ENCODE measurements around the gene DNAJC27. TPM values are rescaled to one million over a fixed set of nuclear protein-coding genes. Genes with fewer than 3 reads are reported as not detected.

The DNAJC27 gene
- total and polyA plus RNA-seq, 2 donors (not counting 1 experiment from before 2014, with no cell fraction given), result 6.0 to 16.6 TPM

DNA sequence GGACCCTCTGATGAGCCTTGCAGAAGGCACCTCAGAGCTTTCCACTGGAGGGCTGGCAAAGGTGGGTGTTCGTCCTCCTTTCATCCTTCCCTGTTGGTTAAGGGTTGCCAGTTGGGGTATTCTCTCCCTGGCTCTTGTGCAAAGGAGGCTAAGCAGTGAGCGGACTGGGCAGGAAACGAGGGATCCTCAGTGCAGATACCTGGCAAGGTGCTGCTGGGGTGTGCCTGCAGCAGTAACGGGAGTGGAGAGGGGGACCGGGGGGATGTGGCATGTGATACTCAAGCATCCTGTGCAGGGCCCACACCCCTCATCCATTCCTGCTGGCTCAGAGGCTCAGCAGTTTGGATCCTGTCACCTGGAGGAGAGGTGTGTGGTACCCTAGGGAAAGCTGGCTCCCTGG, 47.5 kb downstream of the DNAJC27 start:
- POLR2A ChIA-PET, result no interaction called here
- Mint-ChIP-seq H3K4me3 (no peak overlapping the region), H3K27ac (no peak overlapping the region), H3K4me1 (peaks cover 17% of the 10 kb centered on the region), H3K9me3 (ENCODE audit: insufficient read depth) (no peaks in the 10 kb centered on the region), H3K27me3 (peaks cover 3% of the 10 kb centered on the region)
- Histone ChIP-seq H3K4me1 (ENCODE audit: control insufficient read depth in 2 of 2, insufficient read depth in 2 of 2, low read length in 2 of 2) (peaks cover 14 to 24% of the 10 kb centered on the region in 2 donors), H3K9ac (ENCODE audit: low read length) (no peak overlapping the region), H3K36me3 (replicated peaks in 1 of 2; ENCODE audit: control extremely low read depth in 1 of 2, control insufficient read depth in 1 of 2, extremely low read depth in 1 of 2, insufficient read depth in 2 of 2, low read length in 1 of 2) (no peaks in the 10 kb centered on the region), H3K9me3 (ENCODE audit: control extremely low read depth in 1 of 3, control insufficient read depth in 2 of 3, insufficient read depth in 1 of 3, low read length in 2 of 3) (peaks cover 0 to 8% (median 0%) of the 10 kb centered on the region in 3 donors), H3K27me3 (replicated peaks in 1 of 4; ENCODE audit: control extremely low read depth in 1 of 4, control insufficient read depth in 3 of 4, insufficient read depth in 4 of 4, low read length in 3 of 4) (peaks cover 0 to 13% (median 7%) of the 10 kb centered on the region in 4 experiments), H2AFZ (ENCODE audit: insufficient read depth, low read depth, low read length, poor library complexity, severe bottlenecking) (no peak overlapping the region), H3K27ac (ENCODE audit: low read length in 2 of 2) (no peak overlapping the region), H3K4me2 (replicated peaks; ENCODE audit: low read depth, low read length, poor library complexity, severe bottlenecking) (no peak overlapping the region), H3K4me3 (ENCODE audit: control extremely low read depth in 1 of 5, extremely low read depth in 1 of 5, insufficient read depth in 1 of 5, low read depth in 2 of 5, low read length in 4 of 5) (no peak overlapping the region), H3K79me2 (ENCODE audit: control insufficient read depth, insufficient read depth, low read length) (no peaks in the 10 kb centered on the region), H4K20me1 (ENCODE audit: control insufficient read depth, insufficient read depth, low read length, poor library complexity, severe bottlenecking) (no peaks in the 10 kb centered on the region)
- intact Hi-C loops (cut with micrococcal nuclease), result no loop called here
- CTCF ChIA-PET, result no interaction called here
- ATAC-seq (ENCODE audit: low read depth), result no peak
- TF ChIP-seq EZH2 (IDR thresholded peaks at IDR 0.05; ENCODE audit: borderline replicate concordance, insufficient read depth, low read depth, low read length, poor library complexity, severe bottlenecking), result no peak
- TF ChIP-seq CTCF (IDR thresholded peaks at IDR 0.05), result no peak
- 100% methylated on average over 2 of the region's 5 CpGs for WGBS (ENCODE audit: insufficient coverage)
- DNase-seq, result no peak

GRCh38 chr2:24923106-24923505, 48.6 kb downstream of the DNAJC27 start:
- Histone ChIP-seq H3K79me2 (ENCODE audit: control insufficient read depth, insufficient read depth, low read length) (no peaks in the 10 kb centered on the region), H3K4me1 (ENCODE audit: control insufficient read depth in 2 of 2, insufficient read depth in 2 of 2, low read length in 2 of 2) (peaks cover 17 to 29% of the 10 kb centered on the region in 2 donors), H3K9me3 (ENCODE audit: control extremely low read depth in 1 of 3, control insufficient read depth in 2 of 3, insufficient read depth in 1 of 3, low read length in 2 of 3) (peaks cover 0 to 8% (median 0%) of the 10 kb centered on the region in 3 donors), H3K4me2 (replicated peaks; ENCODE audit: low read depth, low read length, poor library complexity, severe bottlenecking) (no peak overlapping the region), H3K9ac (ENCODE audit: low read length) (no peak overlapping the region), H3K27ac (ENCODE audit: low read length in 2 of 2) (no peak overlapping the region), H3K4me3 (ENCODE audit: control extremely low read depth in 1 of 5, extremely low read depth in 1 of 5, insufficient read depth in 1 of 5, low read depth in 2 of 5, low read length in 4 of 5) (no peak overlapping the region), H4K20me1 (ENCODE audit: control insufficient read depth, insufficient read depth, low read length, poor library complexity, severe bottlenecking) (no peaks in the 10 kb centered on the region), H3K36me3 (replicated peaks in 1 of 2; ENCODE audit: control extremely low read depth in 1 of 2, control insufficient read depth in 1 of 2, extremely low read depth in 1 of 2, insufficient read depth in 2 of 2, low read length in 1 of 2) (no peaks in the 10 kb centered on the region), H2AFZ (ENCODE audit: insufficient read depth, low read depth, low read length, poor library complexity, severe bottlenecking) (no peak overlapping the region), H3K27me3 (replicated peaks in 1 of 4; ENCODE audit: control extremely low read depth in 1 of 4, control insufficient read depth in 3 of 4, insufficient read depth in 4 of 4, low read length in 3 of 4) (peaks cover 0 to 13% (median 7%) of the 10 kb centered on the region in 4 experiments)
- no peak for DNase-seq
- WGBS (ENCODE audit: insufficient coverage), result 97% methylated on average over 8 of the region's 10 CpGs
- ChIA-PET CTCF (no interaction called here), POLR2A (no interaction called here)
- TF ChIP-seq EZH2 (IDR thresholded peaks at IDR 0.05; ENCODE audit: borderline replicate concordance, insufficient read depth, low read depth, low read length, poor library complexity, severe bottlenecking), result no peak
- TF ChIP-seq CTCF (IDR thresholded peaks at IDR 0.05), result no peak
- Mint-ChIP-seq H3K9me3 (ENCODE audit: insufficient read depth) (no peaks in the 10 kb centered on the region), H3K4me1 (peaks cover 25% of the 10 kb centered on the region), H3K4me3 (no peak overlapping the region), H3K27me3 (peaks cover 3% of the 10 kb centered on the region), H3K27ac (no peak overlapping the region)
- no peak for ATAC-seq (ENCODE audit: low read depth)
- intact Hi-C loops (cut with micrococcal nuclease), result no loop called here

Data from B cell (primary cell).